T-helper 1 cell treated with Interleukin-12 subunit alpha and Interleukin-12 subunit beta and Interleukin-4 antibody, amounts not matched to agents 30 ng/mL and 1 ng/mL, for 36 hours (primary cell): ENCODE data around the gene SMKR1. TPM values are rescaled to one million over a fixed set of nuclear protein-coding genes. Genes with fewer than 3 reads are reported as not detected.
"Not testable (repeated sequence)": the region's sequence is repeated elsewhere in the genome, so short reads cannot be mapped to it uniquely, and the experiment has no call there.

ENCODE experiments used
- intact Hi-C: fragments of 100-400 bp; cut with micrococcal nuclease; formaldehyde crosslinking; loops from one replicate; pipeline ENCODE4 v1.15.1; 2024
- total RNA-seq: library from RNA; stranded (reverse); gene quantifications from 2 replicates; pipeline ENCODE4 v1.2.3, GENCODE V29; 2022

SMKR1 gene
- total RNA-seq, 1 donor from 2014 or later = 1.1 TPM

DNA sequence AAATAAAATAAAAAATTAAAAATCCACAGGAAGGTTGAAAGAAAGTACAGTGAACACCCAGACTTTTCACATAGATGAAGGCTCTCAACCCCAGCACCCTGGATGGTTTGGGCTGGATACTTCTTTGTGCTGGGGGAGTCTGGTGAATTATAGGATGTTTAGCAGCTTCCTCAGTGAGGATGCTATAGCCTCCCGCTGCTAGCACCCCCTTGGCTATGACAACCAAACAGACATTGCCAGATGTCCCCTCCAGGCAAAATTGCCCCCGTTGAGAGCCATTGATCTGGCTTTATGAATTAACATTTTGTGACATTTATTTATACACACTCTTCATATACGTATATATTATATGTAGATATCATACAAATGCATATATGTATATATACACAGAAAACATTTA is 21.6 kb downstream of the SMKR1 start:
- intact Hi-C loops = no loop called here

DNA sequence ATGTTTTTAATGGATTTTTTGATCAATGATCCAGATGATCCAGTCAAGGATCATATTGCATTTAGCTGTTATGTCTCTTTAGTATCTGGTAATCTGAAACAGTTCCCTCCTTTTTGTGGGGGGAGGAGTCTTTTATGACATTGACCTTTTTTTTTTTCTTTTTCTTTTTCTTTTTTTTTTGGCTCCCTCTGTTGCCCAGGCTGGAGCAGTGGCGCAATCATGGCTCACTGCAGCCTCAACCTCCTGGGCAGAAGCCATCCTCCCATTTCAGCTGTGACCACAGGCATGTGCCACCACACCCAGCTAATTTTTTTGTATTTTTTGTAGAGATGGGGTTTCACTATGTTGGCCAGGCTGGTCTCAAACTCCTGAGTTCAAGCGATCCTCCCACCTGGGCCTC is 22.1 kb downstream of the SMKR1 start:
- intact Hi-C loops = not testable (repeated sequence)

GRCh38 chr7:129525225-129525862 is 23.0 kb downstream of the SMKR1 start:
- intact Hi-C loops = no loop called here

DNA sequence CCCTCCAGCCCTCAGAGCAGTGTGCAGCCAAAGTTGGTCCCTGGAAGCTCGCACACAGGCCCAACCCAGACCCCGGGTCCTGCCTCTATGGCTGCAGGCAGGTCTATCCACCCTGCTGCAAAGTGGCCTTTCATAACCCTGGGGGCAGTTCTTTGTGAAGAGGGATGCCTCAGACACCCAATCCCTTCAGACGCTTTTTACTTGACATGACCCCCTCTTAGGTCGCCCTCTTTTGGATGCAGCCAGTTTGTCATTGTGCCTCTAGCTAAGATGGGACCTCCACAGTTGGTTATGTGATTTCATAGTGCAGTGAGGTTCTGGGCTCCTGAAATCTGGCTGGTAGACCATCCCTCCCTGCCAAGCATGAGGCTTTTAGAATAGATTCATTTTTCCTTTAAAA is 27.3 kb downstream of the SMKR1 start:
- intact Hi-C loops = loop anchor here (2.0 to 5.0 kb wide), 2 partner anchors 37 to 81 kb away; partner anchors contain the start of gene NRF1

- intact Hi-C loops = loop anchor here (1.0 to 5.0 kb wide), 3 partner anchors 29 to 80 kb away; partner anchors contain the start of genes NRF1 and SMKR1
Observed at GRCh38 chr7:129530795-129531391, 28.6 kb downstream of the SMKR1 start.

- intact Hi-C loops = loop anchor here (1.0 to 5.0 kb wide), 3 partner anchors 29 to 79 kb away; partner anchors contain the start of genes NRF1 and SMKR1
Observed at GRCh38 chr7:129531721-129532120, 29.4 kb downstream of the SMKR1 start.

- intact Hi-C loops = loop anchor here (5.0 kb wide), 1 partner anchor 40 kb away; no protein-coding TSS in a partner anchor
Observed at GRCh38 chr7:129532375-129532774, 30.0 kb downstream of the SMKR1 start.

DNA sequence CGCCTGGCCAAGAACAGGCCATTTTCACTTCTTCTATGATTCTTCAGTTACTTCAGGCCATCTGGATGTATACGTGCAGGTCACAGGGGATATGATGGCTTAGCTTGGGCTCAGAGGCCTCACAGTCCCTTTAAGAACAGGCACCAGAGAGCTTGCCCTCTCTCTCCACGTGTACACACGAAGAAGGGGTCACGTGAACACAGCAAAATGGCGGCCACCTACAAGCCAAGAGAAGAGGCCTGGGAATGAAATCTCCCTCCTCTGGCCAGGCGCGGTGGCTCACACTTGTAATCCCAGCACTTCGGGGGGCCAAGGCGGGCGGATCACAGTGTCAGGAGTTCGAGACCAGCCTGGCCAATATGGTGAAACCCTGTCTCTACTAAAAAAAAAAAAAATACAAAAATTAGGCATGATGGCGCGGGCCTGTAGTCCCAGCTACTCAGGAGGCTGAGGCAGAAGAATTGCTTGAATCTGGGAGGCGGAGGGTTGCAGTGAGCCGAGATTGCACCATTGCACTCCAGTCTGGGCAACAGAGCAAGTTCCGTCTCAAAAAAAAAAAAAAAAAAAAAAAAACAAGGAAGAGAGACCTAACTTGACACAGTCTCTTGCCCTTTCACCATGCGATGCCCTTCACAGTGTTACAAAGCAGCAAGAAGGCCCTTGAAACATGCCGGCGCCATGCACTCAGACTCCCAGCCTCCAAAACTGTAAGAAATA is 32.4 kb downstream of the SMKR1 start:
- intact Hi-C loops = loop anchor here (5.0 kb wide), 1 partner anchor 42 kb away; no protein-coding TSS in a partner anchor

DNA sequence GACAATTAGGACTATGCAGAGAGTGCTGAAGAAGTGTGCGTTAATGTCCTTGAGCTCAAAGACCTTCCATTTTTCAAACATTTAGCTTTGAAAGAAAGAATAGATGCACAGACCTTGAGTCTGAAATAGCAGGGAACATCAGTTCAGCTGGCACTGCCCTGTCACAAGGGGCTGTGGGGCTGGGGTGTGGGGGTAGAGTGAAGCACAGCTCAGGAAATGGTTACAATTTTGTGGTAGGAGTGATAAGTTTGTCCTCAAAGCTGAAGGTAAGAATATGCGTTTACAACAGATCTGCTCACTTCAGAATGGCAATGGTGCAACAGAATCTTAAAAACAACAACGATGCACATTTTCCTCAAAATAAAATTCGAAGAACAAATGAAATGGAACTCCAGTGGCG is 33.6 kb downstream of the SMKR1 start:
- intact Hi-C loops = no loop called here

DNA sequence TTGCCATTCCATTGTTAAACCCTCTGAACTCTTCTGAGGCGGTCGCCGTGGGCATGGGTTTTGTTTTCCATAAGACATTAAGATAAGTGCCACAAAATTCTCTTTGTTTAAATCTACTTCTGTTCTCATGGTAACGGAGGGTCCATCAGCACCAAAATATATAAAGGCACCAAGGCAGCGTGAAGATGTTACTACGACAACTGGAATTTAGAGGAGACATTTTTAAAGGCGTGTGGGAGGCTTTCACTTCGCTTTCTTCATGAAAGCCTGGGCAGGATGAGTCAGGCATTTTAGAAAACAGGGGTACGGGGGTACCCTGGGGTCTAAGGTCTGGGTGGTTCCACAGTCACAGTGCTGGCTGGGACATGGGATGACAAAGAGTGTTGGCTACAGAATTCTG is 34.0 kb downstream of the SMKR1 start:
- intact Hi-C loops = no loop called here

DNA sequence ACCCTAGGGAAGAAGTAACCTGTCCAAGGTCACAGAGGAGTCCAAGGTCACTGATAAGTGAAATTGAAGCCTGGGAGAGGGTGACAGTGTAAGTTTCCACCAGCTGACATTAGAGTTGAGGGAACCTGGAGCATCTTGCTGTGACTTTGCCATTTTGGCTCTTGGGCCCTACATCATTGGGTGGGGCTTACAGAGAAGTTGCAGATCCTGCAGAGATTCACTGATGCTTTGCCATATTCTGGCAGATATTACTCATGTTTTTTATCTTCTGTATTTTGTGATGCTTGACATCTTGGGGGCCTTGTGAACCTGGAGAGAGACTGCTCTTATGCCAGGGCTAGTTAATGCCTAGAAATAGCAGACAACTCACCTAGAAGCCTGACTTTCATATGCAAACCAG is 36.5 kb downstream of the SMKR1 start:
- intact Hi-C loops = no loop called here

DNA sequence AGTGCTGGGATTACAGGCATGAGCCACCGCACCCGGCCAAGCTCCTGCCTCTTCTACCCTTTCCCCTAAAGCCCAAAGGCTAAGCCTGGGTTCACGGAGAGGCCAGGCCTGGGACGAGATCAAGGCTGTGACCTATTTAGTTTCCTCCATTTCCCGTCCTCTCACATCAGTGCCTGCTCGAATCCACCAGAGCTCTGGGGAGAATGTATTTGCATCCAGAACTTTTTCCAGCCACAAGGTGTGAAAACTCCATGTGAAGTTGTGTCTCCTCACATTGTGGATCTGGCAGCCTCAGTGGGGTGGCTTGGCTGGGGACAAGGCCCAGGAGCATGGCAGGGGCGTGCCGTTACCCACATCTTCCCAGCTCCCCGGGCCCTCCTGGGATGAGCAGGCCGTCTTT is 38.0 kb downstream of the SMKR1 start:
- intact Hi-C loops = no loop called here

DNA sequence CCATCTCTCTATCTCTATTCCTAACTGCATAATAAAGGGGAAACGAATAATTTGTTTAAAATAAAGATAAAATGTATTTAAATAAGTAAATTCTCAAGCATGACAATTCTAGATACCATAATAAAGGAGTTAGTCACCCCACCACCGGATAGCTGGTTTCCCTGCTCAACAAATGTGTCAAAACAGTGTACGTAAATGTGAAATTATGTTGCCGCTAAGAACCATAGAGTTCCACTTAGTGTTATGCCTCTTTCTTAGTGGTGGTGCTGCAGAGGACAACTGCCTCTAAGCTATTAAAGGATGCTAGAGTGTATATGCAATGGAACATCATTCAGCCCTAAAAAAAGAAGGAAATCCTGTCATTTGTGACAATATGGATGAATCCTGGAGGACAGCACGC is 42.4 kb downstream of the SMKR1 start:
- intact Hi-C loops = no loop called here

DNA sequence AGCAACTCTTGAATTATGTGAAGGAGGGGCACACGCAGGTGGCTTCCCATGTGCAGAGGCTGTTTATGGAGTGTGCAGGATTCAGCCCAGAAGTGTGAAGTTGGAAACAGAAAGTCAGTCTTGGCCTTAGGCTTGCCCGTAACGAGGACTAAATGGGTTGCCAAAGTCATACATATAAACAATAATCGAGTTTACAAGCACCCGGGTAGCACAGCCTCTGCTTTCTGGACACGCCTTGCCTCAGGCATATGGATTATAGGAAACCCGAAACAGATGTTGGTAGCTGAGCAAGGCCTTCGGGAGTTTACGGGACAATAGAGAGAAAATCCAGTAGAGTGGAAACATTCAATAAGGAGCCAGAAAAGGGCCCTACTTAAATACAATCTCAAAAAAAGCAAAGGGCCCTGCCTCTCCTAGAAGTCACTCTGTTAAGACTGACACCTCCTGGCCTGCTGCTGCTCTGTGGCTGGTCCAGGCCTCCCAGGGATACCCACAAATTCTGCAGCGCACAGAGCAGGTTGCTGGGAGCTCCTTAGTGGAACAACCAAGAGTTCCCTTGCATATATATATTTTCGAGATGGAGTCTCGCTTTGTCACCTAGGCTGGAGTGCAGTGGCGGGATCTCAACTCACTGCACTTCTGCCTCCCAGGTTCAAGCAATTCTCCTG is 48.5 kb downstream of the SMKR1 start:
- intact Hi-C loops = no loop called here

- intact Hi-C loops = no loop called here
Observed at GRCh38 chr7:129553899-129554461, 51.6 kb downstream of the SMKR1 start.

DNA sequence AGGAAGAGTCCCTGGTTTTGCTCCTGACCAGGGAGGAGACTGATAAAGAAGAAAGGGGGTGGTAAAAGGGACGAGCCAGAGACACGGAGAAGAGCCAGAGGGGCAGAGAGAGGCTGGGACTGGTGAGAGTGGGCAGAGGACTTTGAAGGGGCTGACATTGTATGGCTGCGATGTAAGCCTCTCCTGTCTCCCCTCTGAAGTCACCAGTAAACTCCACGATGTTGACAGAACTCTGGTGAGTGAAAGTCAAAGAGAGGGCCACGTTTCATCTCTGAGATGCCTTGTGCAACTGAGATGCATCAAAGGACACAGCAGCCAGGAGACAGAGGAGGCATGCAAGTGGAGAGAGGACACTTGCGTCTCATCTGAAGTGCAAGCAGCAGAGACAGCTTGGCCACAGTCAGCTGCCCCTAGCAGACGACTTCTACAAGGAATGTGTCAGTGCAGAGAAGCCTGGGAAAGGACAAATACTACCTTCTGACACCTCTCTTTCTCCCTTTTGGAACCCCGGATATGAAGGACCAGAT is 54.3 kb downstream of the SMKR1 start:
- intact Hi-C loops = no loop called here

- intact Hi-C loops = no loop called here
Observed at GRCh38 chr7:129557686-129558481, 55.6 kb downstream of the SMKR1 start.

DNA sequence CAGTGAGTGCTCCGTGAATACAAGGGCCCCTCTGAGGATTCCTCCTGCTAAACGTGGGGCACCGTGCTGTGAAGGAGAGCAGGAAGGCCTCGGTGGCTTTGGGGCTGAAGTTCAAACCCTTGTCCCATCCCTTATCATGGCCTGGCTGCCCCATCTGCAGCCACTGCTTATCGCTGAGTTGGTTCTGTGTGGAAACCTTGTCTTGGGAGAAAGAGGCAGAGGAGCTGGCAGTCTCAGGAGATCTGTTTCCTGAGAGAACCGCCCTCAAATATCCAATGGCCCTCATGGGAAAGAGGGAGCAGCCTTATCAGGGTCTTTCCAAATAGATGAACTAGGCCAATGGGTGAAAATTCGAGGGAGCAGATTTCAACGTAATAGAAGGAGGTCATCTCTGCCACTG is 57.2 kb downstream of the SMKR1 start:
- intact Hi-C loops = no loop called here

DNA sequence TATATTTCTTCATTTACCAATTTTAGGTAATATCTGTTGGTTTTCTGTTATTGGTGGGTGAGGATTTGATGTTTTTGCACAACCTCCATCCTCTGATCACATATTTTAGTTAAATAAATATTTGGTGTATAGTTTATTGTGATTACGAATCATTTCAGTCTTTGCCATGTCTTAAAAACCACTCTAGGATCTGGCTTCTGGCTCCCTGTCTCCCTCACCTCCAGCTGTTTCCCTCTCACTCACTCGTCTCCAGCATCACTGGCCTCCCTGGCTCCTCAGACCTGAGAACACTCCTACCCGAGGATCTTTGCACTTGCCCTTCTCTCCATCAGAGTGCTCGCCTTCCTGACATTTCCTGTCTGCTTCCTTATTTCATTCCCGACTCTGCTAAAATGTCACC is 58.5 kb downstream of the SMKR1 start:
- intact Hi-C loops = no loop called here

DNA sequence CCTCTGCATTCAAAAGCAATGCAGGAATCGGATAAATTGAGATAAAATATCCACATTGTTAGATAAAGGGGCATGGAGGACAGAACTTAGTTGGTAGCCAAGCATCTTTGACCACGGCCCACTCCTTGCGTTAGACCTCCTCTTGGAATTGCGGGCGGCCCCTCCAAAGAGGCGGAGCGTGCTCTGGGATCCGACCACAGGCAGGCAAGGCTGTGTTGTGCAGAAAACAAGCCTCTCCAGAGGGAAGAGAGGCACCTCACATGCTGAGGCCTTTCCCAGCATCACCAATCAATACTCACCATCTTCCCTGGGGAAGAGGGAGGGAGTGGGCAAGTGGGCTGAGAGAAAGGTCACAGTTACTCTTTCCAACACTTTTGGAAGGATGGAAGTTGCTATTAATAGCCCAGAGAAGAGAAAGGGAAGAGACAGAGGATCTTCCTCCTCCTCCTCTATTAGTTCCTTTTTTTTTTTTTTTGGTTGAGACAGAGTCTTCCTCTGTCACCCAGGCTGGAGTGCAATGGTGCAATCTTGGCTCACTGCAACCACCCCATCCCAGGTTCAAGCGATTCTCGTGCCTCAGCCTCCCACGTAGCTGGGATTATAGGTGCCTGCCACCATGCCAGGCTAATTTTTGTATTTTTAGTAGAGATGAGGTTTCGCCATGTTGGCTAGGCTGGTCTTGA is 59.5 kb downstream of the SMKR1 start:
- intact Hi-C loops = no loop called here
